ENCODE data around the gene SPPL3.
"Not testable (repeated sequence)": the region's sequence is repeated elsewhere in the genome, so short reads cannot be mapped to it uniquely, and the experiment has no call there.

Gene SPPL3

GRCh38 chr12:120904197-120904773 lies at the start of gene SPPL3:
SPPL3 (minus strand) TSS chr12:120904358; CDS start chr12:120903867, 491 bp downstream.
- DNase-seq = peak; percentile 86

GRCh38 chr12:120950807-120951206 lies 46.6 kb upstream of the SPPL3 start:
- no peak for DNase-seq

GRCh38 chr12:120950260-120950799 lies 46.2 kb upstream of the SPPL3 start:
- not testable (repeated sequence) for DNase-seq

GRCh38 chr12:120945516-120945915 lies 41.4 kb upstream of the SPPL3 start:
- DNase-seq = not testable (repeated sequence)

- peak; percentile 28 for DNase-seq
Observed at GRCh38 chr12:120944645-120945217, 40.6 kb upstream of the SPPL3 start.

- DNase-seq = no peak
Observed at GRCh38 chr12:120943482-120943881, 39.3 kb upstream of the SPPL3 start.

GRCh38 chr12:120941846-120942405 lies 37.8 kb upstream of the SPPL3 start:
- no peak for DNase-seq

- no peak for DNase-seq
Observed at GRCh38 chr12:120941412-120941811, 37.3 kb upstream of the SPPL3 start.

GRCh38 chr12:120940799-120941198 lies 36.6 kb upstream of the SPPL3 start:
- no peak for DNase-seq

GRCh38 chr12:120940006-120940405 lies 35.8 kb upstream of the SPPL3 start:
- DNase-seq = no peak

GRCh38 chr12:120939523-120939922 lies 35.4 kb upstream of the SPPL3 start:
- DNase-seq = no peak

GRCh38 chr12:120938496-120938895 lies 34.3 kb upstream of the SPPL3 start:
- DNase-seq = no peak

GRCh38 chr12:120936197-120936596 lies 32.0 kb upstream of the SPPL3 start:
- no peak for DNase-seq

GRCh38 chr12:120933786-120934185 lies 29.6 kb upstream of the SPPL3 start:
- DNase-seq = no peak

- no peak for DNase-seq
Observed at GRCh38 chr12:120932956-120933526, 28.9 kb upstream of the SPPL3 start.

GRCh38 chr12:120932058-120932457 lies 27.9 kb upstream of the SPPL3 start:
- no peak for DNase-seq

- DNase-seq = no peak
Observed at GRCh38 chr12:120930032-120930431, 25.9 kb upstream of the SPPL3 start.

GRCh38 chr12:120928864-120929652 lies 24.9 kb upstream of the SPPL3 start:
- no peak for DNase-seq

- no peak for DNase-seq
Observed at GRCh38 chr12:120925740-120926563, 21.8 kb upstream of the SPPL3 start.

GRCh38 chr12:120922279-120922678 lies 18.1 kb upstream of the SPPL3 start:
- DNase-seq = no peak

GRCh38 chr12:120921637-120922036 lies 17.5 kb upstream of the SPPL3 start:
- no peak for DNase-seq

GRCh38 chr12:120920178-120920577 lies 16.0 kb upstream of the SPPL3 start:
- DNase-seq = no peak
